Brain microvascular endothelial cell (primary cell): ENCODE data around the gene CFHR4.

Source experiments
- DNase-seq: peaks from one replicate; pipeline ENCODE4 v3.0.0-alpha.2; 2020
- H3K27ac ChIP-seq: fragments of 250-450 bp; sonication (Bioruptor Pico); 2 replicates; pipeline ENCODE4 v1.5.1; 2020; ENCODE audit warnings: mild to moderate bottlenecking, moderate library complexity
- H3K27me3 ChIP-seq: fragments of 250-450 bp; sonication (Bioruptor Pico); replicated peaks from 2 replicates; pipeline ENCODE4 v1.5.1; 2020; ENCODE audit warnings: mild to moderate bottlenecking
- H3K36me3 ChIP-seq: fragments of 250-450 bp; sonication (Bioruptor Pico); replicated peaks from 2 replicates; pipeline ENCODE4 v1.5.1; 2020; ENCODE audit warnings: mild to moderate bottlenecking
- H3K4me3 ChIP-seq: 2 replicates; pipeline ENCODE4 v1.5.1; 2011; ENCODE audit warnings: low read depth, mild to moderate bottlenecking, control low read depth, low read length, moderate library complexity
- CTCF ChIP-seq: IDR thresholded peaks from 2 replicates; pipeline ENCODE4 v1.5.1; 2011; ENCODE audit warnings: low read depth, mild to moderate bottlenecking, moderate library complexity, low read length, control low read depth, inconsistent platforms; ENCODE audit errors: missing control alignments
- in situ Hi-C: cut with HindIII; loops from 2 replicates; pipeline ENCODE4 v1.10.0; 2017; ENCODE audit warnings: low sequenced_read_pairs, low pct_ligation_motif_present

The CFHR4 gene

GRCh38 chr1:196960854-196961253, 73.0 kb downstream of the CFHR4 start:
- in situ Hi-C loops: no loop called here
- no peaks in the 10 kb centered on the region for H3K27me3 ChIP-seq
- no peak overlapping the region for H3K4me3 ChIP-seq
- H3K27ac ChIP-seq: no peak overlapping the region
- DNase-seq: no peak
- no peak for TF ChIP-seq CTCF
- no peaks in the 10 kb centered on the region for H3K36me3 ChIP-seq
